Fibroblast of peridontal ligament (primary cell): ENCODE data around the gene TSPAN9.
"Not testable (repeated sequence)": the region's sequence is repeated elsewhere in the genome, so short reads cannot be mapped to it uniquely, and the experiment has no call there.

Source experiments
- DNase-seq: peaks from one replicate; pipeline ENCODE4 v3.0.0-alpha.2; 2010; ENCODE audit errors: extremely low read depth

Gene TSPAN9

DNA sequence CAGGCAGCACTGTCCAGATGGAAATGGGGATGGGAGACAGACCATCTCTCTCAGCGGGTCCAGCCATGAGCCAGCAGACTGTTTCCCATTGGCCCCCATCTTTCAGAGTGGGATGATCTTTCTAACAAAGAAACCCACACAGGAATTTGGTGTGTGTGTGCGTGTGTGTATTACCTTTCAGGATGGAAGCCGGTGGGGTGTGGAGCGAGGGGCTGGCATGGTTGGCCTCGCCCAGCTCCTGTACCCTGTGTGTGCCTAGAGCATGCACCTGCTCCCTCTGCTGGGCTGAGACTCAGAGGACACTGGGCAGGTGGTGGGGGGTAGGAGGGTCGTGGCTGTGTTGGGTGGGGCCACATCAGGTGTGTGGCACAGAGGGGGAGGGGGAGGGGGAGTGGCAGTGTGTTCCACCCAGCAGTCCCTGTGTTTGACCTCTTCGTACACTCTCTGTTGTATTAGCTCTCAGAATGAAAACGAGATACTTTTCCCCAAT is 33.0 kb upstream of the TSPAN9 start:
- DNase-seq: no peak

DNA sequence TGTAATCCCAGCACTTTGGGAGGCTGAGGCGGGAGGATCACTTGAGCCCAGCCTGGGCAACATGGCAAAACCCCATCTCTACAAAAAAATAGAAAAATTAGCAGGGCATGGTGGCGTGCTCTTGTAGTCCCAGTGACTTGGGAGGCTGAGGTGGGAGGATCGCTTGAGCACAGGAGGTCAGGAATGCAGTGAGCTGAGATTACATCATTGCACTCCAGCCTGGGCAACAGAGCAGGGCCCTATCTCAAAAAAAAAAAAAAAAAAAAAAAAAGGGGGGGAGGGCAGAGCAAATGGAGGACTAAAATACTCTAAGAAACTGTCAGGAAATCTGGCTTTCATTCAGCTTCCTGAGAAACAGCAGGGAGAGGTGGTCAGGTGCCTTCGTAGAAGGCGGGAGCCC is 31.7 kb upstream of the TSPAN9 start:
- no peak for DNase-seq

DNA sequence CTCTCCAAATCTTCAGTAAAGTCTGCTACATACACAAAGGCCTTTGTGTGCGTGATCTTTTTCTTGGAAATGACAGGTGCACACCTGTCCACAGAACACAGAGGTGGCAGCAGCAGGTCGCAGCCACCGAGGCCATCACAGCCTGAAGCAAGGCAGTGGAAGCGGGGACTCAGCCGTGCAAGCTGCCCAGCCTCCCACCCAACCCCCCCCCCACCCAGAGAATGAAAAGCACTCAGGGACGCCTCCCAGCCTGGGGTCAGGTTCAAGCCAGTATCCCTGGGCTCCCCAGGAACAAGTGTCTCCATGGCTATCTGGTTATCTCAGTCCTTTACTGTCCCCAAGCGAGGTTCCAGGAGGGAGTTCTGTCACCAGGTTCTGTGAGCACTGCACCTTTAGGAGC is 31.2 kb upstream of the TSPAN9 start:
- no peak for DNase-seq

DNA sequence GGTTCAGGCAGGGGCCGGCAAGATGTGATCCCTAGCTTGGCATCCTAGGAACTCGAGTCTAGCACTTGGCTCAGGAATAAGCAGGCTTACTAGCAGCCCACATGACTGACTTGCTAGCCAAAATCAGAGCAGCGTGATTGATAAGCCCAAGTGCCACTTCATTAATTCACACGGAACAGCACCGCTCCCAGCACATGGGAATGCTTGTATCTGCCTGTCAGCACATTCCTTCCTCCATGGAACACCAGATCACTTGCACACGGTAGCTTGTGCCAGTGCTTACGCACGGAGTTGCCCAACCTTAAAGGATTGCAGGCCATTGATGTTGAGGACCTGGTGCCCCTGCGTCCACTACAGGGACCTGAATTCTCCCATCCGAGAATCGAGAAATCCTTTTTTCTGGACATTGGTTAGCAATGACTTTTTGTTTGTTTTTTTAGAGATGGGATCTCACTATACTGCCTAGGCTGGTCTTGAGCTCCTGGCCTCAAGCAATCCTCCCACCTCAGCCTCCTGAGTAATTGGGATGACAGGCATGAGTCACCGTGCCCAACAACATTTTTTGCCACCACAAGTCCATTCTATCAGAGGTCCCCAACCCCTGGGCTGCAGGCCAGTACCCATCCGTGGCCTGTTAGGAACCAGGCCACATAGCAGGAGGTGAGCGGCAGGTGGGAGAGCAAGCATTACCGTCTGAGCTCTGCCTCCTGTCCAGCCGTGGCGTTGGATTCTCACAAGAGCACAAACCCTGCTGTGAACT is 30.6 kb upstream of the TSPAN9 start:
- no peak for DNase-seq

DNA sequence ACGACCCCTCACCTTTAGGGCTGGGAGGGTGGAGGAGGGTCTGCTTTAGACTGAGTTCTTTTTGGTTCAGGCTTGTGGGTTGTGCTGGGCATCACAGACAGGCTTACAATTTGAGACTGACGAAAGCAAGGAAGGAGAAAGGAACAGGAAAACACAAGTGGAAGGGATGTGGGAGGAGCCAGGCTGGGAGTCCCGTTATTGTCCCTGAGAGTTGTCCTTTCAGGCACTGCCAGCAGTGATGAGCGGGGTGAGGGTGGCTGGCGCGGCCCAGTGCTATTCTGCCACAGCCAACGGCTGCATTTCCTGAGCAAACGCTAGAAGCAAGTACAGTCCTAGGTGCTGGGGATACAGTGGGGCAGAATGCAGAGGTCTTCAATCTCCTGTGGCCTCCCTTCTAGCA is 29.2 kb upstream of the TSPAN9 start:
- DNase-seq: no peak

DNA sequence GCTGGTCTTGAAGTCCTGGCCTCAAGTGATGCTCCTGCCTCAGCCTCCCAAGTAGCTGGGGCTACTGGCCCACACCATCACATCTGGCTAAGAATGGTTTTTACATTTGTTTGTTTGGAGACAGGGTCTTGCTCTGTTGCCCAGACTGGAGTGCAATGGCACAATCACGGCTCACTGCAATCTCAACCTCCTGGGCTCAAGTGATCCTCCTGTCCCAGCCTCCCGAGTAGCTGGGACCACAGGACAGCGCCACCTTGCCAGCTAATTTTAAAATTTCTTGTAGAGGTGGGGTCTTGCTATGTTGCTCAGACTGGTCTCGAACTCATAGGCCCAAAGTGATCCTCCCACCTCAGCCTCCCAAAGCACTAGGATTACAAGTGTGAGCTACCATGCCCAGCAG is 28.6 kb upstream of the TSPAN9 start:
- DNase-seq: no peak

DNA sequence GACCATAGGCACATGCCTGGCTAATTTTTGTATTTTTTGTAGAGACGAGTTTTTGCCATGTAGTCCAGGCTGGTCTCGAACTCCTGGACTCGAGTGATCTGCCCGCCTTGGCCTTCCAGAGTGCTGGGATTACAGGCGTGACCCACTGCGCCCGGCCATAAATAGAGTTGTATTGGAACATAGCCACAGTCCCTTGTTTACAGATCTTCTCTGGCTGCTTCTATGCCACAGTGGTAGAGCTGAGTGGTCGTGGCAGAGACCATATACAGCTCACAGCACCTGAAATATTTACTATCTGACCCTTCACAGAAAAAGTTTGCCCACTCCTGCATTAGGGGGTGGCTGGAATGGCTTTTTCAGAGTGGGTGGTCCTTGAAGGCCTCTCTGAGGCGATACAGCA is 28.0 kb upstream of the TSPAN9 start:
- DNase-seq: no peak

DNA sequence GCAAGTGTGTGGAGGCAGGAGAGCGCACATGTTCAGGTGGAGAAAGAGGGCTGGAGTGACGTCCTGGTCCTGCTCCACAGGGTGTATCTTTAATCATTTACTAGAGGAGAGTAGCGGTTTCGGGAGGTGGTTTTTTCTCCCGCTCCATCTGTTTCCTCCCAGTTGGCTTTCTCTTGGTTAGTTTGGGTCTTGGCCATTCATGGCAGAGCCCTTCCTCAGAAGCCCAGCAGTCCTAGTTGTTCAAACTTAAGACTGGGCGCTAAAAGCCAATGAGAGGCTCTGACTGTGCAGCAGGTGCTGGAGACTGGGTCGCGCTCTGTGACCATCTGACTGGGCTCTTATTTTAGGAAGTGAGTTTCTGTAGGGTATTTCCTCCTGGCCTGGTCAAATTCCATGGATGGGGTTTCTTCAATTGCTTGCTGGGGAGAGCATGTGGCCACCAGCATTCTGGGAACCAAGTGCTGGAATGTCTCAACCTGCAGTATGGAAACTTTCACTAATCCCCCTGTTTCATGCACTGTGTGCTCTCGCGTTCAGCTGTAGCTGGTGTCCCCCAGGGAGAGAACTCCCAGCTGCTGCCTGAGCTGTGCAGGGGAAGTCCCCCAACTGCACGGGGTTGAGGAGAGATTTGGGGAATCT is 27.4 kb upstream of the TSPAN9 start:
- no peak for DNase-seq

DNA sequence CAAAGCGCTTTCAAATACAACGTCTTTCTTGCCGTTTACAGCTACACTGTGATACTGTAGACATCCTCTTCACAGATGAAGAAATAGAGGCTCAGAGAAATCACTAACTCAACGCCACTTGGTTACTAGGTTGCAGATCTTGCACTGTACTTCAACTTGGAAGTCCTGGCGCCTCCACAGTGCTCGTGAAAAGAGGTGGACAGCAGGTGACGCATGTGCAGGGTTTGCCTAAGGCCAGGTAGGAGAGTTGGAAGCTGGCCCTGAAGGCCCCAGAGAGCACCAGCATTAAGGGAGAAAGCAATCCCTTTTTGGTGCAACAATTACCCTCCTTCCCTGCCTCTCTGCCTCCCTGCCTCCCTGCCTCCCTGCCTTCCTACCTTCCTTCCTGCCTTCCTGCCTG is 22.8 kb upstream of the TSPAN9 start:
- DNase-seq: no peak

DNA sequence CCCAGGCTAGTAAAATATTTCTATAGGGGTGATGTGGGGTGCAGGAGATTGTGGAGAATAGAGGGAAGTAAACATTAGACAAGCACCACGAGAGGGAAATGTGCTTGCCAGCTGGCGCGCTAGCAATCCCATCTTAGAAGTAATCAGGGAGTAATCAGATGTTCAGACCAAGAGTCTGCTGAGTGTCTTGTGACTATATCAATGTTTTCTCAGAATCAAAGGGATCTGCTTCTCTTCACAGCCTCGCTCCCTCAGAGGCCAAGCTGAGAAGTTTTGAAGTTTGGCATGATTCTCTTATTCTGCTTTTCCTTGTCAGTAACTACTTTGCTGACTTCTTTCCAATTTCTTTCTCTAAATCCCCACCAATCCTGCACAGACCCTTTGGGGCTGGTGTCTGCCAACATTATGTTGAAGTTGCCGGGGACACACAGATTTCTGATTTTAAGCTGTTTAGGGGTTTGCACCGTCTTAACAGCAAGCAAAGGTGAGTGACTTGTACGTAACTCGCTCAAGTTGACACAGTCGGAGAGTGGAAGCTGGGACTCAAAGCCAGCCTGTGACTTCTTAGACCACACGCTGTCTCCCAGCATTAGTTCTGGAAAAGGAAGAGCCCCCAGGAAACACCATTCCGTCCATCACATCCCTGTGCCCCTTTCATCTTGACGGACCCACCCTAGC is 22.0 kb upstream of the TSPAN9 start:
- peak; percentile 52 for DNase-seq

DNA sequence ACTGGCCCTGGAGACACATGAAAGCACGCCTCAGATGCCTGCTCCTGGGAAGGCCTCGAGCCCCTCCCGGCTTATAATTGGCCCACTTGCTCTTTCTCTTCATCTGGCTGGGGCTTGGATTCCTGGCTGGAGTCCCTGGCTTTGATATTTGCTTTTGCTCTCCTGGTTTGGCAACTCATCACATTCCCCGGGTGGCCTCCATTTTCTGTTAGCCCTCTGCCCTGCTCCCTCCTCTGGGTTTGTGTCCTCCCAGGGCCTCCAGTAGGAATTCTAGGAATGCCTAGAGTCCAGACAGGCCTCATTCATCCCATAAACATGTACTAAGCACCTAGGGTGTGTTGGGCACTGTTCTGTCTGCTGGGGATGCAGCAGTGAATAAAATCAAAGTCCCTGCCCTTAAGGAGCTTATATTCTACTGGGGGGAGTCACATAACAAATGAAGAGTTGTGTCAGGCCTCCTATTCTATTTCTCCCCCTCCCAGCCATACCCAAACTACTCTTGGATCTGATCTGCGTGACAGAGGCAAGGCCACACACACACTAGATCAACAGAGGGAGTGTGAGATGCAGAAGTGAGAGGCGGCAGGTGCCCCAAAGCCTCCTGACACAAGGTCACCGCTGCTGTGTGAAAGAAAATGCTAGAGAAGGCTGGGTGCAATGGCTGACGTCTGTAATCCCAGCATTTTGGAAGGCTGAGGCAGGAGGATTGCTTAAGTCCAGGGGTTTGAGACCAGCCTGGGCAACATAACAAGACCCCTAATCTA is 21.3 kb upstream of the TSPAN9 start:
- no peak for DNase-seq

DNA sequence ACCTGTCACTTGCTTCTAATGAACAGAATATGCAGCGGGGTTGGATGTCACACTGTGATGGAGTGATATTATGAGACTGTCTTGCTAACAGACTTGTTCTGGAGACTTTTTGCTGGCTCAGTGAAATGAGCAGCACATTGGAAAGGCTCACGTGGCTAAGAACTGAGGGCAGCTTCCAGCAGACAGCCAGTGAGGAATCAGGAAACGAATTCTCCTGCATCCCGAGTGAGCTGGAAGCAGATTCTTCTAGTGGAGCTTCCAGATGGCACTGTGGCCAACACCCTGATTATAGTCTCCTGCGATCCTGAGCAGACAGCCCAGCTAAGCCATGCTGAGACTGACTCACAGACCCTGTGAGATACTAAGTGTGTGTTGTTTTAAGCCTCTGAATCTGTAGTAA is 16.1 kb upstream of the TSPAN9 start:
- DNase-seq: peak; percentile 72

DNA sequence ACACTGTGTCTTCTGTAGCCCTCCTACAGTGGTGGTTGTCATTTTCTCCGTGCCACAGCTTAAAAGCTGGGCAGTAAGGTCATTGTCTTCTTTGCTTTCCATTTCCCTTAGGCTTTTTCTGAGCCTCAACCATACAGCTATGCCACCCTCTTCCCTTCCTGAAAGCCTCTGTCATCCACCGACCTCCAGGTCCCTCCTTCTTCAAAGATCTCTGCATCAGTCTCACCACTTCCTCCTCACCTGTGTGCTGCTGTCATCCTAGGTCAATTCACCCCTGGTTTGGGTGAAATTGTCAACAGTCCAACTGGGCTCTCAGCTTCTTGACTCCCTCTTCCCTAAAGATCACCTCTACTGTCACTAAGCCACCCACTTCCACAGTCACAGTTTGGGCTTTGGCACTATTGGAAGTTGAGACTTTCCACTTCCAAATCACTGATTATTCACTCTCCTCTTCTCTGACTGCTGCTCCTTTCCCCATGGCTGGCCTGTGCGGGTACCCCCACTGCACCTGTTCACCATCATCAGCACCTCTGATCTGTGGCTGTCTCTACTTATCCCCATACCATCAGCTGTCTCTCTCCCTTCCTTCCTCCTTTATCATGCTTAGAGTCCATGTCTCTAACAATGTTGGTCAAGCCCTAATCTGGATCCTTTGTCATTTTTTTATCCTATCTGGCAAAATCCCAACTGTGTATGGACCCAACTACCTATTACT is 15.5 kb upstream of the TSPAN9 start:
- DNase-seq: no peak

DNA sequence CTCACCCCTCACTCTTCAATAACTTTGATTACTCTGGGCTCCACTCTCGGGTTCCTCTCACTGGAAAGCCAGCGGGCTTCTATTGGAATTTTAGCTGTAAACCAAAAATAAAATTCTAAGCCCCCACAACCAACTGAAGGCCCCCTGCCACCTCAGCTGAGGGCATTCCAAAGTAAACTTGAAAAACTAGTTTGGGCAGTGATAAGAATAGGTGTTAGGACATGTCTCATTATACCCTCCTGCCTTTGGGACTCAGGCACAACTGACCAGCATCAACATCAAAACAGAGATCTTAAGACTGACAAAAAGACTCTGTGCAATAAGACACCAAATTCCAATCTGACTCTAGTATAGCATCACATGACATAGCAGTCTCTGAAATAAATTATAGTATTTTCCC is 11.9 kb upstream of the TSPAN9 start:
- DNase-seq: peak; percentile 5

DNA sequence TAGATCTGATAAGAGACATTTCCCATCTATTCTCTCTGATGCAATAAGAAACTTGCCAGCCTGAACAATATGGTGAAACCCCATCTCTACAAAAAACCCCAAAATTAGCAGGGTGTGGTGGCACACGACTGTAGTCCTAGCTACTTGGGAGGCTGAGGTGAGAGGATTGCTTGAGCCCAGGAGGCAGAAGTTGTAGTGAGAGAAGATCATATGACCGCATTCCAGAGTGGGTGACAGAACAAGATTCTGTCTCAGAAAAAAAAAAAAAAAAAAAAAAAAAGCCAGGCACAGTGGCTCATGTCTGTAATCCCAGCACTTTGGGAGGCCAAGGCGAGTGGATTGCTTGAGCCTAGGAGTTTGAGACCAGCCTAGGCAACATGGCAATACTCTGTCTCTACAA is 11.3 kb upstream of the TSPAN9 start:
- not testable (repeated sequence) for DNase-seq

DNA sequence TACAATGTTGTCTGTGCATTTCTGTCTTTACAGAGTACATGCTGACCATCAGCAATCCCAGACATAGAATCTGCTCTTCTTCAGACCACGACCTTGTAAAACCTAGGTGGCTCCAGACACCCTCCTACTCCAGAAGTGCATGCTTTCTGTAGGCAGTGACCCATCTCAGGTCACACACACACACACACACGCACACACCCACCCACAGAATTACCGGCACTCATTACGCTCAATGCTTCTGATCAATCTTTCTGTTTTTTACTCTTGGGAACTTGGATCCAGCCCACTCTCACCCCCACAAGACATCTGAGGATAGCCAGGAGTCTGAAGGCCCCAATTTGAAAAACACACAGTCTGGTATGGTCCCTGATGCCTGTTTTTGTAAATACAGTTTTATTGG is 7.5 kb upstream of the TSPAN9 start:
- no peak for DNase-seq

DNA sequence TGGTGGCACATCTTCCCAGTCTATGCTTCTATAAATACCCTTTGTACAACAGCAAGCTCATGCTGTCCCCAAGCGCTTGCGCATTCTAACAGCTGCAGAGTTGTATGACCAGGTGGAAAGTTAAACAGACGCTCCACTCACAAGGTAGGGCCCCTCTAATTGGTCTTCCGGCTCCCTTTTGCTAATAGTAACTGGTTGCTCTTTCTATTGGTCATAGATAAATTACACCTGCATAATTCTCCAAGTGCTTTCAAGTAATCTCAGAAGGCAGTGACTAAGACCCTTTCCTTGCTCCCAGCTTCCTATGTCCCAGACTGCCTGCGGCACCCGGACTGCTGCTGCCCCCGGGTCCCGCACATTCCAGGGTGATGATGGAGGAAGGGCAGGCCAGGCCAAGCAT is 6.1 kb upstream of the TSPAN9 start:
- DNase-seq: no peak

DNA sequence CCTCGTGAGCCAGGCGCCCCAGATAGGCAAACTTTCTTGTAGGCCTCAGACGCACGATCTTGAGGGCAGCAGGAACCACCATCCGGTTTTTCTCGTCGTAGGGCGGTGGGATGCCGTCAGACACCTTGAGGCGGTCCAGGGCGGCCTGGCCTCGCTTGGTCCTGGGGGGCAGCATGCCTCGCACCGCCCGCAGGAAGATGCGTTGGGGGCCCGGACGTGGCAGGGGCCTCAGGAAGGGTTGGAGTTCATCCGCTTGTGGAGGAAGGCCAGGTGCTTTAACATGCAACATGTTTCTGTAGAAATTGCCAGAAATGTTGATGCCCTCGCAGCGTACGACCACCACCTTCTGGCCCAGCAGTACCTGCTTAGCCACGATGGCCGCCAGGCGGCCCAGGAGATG is 5.5 kb upstream of the TSPAN9 start:
- no peak for DNase-seq

DNA sequence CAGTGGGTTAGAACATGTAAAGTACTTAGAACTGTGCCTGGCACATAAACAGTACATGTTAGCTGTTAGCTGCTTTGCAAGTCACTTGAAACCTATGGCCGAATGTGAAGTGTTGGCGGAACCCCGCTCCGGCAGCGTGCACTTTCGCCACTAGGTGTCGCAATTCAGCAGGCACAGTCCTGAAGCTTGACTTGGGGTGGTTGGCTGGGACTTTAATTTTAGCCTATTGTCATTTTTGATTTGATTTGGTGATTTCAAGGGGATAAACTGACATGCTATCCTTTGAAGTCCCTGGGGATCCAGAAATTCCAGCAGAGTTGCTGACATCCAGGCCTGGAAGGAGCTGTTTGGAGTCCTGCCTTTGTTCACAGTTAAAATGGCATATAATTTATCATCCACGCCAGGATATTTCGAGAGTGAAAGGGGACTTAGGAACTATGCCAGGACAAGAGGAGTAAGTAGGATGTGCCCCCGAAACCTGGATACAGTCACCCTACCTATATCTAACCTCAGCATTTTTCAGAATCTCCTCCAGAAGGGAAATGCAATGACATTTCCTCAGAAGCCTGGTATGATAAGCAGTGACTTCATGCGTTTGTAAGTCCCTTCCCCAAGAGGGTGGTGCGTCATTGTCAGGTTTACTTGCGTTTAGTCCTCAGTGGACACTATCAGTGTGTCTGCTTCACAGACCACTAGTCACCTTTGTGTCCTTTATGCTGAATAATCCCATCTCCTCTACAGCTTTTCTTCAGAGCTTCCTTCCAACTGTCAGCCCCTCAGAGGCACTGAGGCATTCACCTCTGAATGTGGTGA is 3.5 kb upstream of the TSPAN9 start:
- peak; percentile 90 for DNase-seq

DNA sequence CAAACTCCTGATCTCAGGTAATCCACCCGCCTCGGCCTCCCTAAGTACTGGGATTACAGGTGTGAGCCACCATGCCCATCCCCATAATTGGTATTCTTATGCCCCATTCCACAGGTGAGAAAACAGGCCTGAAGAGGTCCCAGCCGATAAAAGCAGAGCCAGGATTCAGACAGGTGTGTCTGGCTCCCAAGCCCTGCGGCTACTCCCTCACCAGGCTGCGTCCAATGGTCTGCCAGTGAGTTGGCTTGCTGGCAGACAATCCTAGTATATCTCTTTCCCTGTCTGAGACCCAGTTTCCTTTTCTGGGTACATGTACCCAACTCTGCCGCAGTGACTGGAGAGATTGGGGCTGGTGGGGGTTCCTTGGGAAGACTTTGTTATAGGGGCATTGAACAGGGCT is 1.9 kb upstream of the TSPAN9 start:
- no peak for DNase-seq

DNA sequence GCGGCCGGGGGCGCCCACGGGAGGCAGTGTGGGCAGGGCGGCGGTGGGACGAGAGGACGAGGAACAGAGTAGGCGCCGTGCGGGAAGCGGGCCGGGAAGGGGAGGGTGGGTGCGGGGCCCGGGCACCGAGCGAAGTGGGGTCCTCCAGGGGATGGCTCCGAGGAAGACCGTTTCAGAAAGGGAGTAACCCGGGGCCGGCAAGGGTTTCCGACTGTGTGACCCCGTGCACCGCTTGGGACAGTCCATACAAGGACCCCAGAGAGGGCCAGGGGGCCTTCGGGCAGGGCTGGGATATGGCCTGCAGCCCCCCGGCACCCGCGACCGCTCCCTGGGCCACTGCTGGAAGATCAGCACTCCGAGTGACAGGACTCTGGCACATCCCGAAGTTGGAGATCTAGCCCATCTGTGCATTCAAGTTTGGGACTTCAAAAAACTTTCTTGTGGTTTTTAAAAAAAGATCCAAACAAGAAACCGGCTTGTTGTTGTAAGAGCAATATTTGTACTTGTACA is 448 bp downstream of the TSPAN9 start:
- peak; percentile 58 for DNase-seq
